Measurements from ENCODE around the gene NEDD4L.

The NEDD4L gene

GRCh38 chr18:58221060-58221725 lies 177.2 kb downstream of the NEDD4L start (continued):
- TF ChIP-seq ZNF391 (tag by site-specific recombination; IDR thresholded peaks at IDR 0.05; ENCODE audit: borderline replicate concordance, low read depth) (0 out of 2 replicates have a peak, but pooled peaks have one; percentile 34), ZSCAN30 (tag by site-specific recombination; IDR thresholded peaks at IDR 0.05) (0 out of 2 replicates have a peak, but pooled peaks have one; percentile 8), SP7 (tag by site-specific recombination; IDR thresholded peaks at IDR 0.05) (peak; percentile 77), ZNF335 (tag by site-specific recombination; conservative IDR thresholded peaks at IDR 0.05) (peak; percentile 72), OSR2 (tag by site-specific recombination; IDR thresholded peaks at IDR 0.05) (peak; percentile 45), ZNF18 (tag by site-specific recombination; IDR thresholded peaks at IDR 0.05) (0 out of 2 replicates have a peak, but pooled peaks have one; percentile 50), ZBTB20 (tag by site-specific recombination; IDR thresholded peaks at IDR 0.05) (peak; percentile 51; the same call in 1 of the 2 replicates), SP3 (tag by site-specific recombination; IDR thresholded peaks at IDR 0.05) (peak; percentile 77), ZNF610 (tag by site-specific recombination; IDR thresholded peaks at IDR 0.05; ENCODE audit: borderline replicate concordance) (no peak), ZNF416 (tag by site-specific recombination; IDR thresholded peaks at IDR 0.05) (no peak), ZBTB10 (tag by site-specific recombination; IDR thresholded peaks at IDR 0.05) (no peak), ZNF394 (tag by site-specific recombination; IDR thresholded peaks at IDR 0.05; ENCODE audit: borderline replicate concordance) (0 out of 2 replicates have a peak, but pooled peaks have one; percentile 38), ZNF214 (tag by site-specific recombination; IDR thresholded peaks at IDR 0.05; ENCODE audit: borderline replicate concordance) (no peak), PRDM10 (tag by site-specific recombination; IDR thresholded peaks at IDR 0.05) (peak; percentile 88), ZFP37 (tag by site-specific recombination; IDR thresholded peaks at IDR 0.05) (peak; percentile 81; the same call in 1 of the 2 replicates), ZEB2 (tag by site-specific recombination; IDR thresholded peaks at IDR 0.05) (peak; percentile 83), ZNF513 (tag by site-specific recombination; IDR thresholded peaks at IDR 0.05) (0 out of 2 replicates have a peak, but pooled peaks have one; percentile 5), IKZF3 (tag by site-specific recombination; IDR thresholded peaks at IDR 0.05) (peak; percentile 89), SP2 (tag by site-specific recombination; IDR thresholded peaks at IDR 0.05) (0 out of 2 replicates have a peak, but pooled peaks have one; percentile 6), PRDM1 (tag by site-specific recombination; IDR thresholded peaks at IDR 0.05) (peak; percentile 71), ZSCAN23 (tag by site-specific recombination; IDR thresholded peaks at IDR 0.05) (no peak), GLIS1 (tag by site-specific recombination; IDR thresholded peaks at IDR 0.05) (peak; percentile 55; the same call in 1 of the 2 replicates), ZNF639 (tag by site-specific recombination; IDR thresholded peaks at IDR 0.05) (0 out of 2 replicates have a peak, but pooled peaks have one; percentile 21), EGR2 (tag by site-specific recombination; IDR thresholded peaks at IDR 0.05; ENCODE audit: low read depth) (no peak), FEZF1 (tag by site-specific recombination; IDR thresholded peaks at IDR 0.05) (peak; percentile 26; the same call in 1 of the 2 replicates), ZNF24 (tag by site-specific recombination; IDR thresholded peaks at IDR 0.05) (peak; percentile 51; the same call in 1 of the 2 replicates)
